GM12864 (cell line): ENCODE results near the gene PRSS36.
"Not testable (repeated sequence)": the region's sequence is repeated elsewhere in the genome, so short reads cannot be mapped to it uniquely, and the experiment has no call there.

ENCODE experiments used
- DNase-seq: peaks from one replicate; pipeline ENCODE4 v3.0.0-alpha.2; 2011; ENCODE audit warnings: low read depth
- H3K4me3 ChIP-seq: 2 replicates; pipeline ENCODE4 v1.5.1; 2011; ENCODE audit warnings: mild to moderate bottlenecking, low read depth, low read length, control low read depth
- CTCF ChIP-seq: IDR thresholded peaks from 2 replicates; pipeline ENCODE4 v1.5.1; 2011; ENCODE audit warnings: low read depth, mild to moderate bottlenecking, moderate library complexity, low read length, control low read depth, inconsistent platforms; ENCODE audit errors: missing control alignments

Gene PRSS36

GRCh38 chr16:31149894-31150890, at the start of gene PRSS36:
TSS of gene PRSS36 (minus strand) at chr16:31150066. CDS start at chr16:31150035, 31 bp downstream.
- DNase-seq, result no peak
- TF ChIP-seq CTCF, result no peak

GRCh38 chr16:31199430-31200041, 49.7 kb upstream of the PRSS36 start:
- TF ChIP-seq CTCF, result no peak
- DNase-seq, result no peak
- H3K4me3 ChIP-seq, result no peak overlapping the region

More at GRCh38 chr16:31149894-31150890, at the start of gene PRSS36:
- no peak within 1 kb of the TSS for H3K4me3 ChIP-seq

DNA sequence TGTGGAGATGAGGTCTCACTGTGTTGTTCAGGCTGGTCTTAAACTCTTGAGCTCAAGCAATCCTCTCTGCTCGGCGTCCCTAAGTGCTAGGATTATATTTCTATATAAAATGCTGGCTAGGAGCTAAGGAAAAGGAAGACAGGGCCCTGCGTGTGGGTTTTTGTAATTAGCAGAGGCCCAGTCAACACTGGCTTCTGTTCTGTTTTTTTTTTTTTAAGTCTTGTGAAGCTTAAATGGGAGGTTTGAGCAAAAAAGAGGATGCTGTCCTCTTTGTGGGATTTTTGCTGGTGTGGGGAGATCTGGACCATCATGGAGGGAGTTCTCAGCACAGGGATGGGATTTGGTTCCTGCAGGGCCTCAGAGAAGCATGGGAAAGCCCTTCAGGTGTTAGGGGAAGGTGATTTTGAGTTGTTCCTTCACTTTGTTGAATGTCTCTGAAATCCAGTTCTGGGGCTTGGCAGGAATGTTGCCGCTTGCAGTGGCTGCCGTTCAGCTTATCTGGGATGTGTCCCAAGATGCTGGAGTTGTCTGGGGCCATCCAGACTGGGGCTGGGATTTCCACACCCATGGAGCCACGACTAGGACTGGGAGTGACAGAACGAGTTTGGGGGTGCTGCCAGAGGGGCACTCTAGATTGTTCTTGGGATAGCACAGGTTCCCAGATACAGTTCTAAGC, 48.5 kb upstream of the PRSS36 start:
- no peak overlapping the region for H3K4me3 ChIP-seq
- no peak for TF ChIP-seq CTCF
- DNase-seq, result no peak

DNA sequence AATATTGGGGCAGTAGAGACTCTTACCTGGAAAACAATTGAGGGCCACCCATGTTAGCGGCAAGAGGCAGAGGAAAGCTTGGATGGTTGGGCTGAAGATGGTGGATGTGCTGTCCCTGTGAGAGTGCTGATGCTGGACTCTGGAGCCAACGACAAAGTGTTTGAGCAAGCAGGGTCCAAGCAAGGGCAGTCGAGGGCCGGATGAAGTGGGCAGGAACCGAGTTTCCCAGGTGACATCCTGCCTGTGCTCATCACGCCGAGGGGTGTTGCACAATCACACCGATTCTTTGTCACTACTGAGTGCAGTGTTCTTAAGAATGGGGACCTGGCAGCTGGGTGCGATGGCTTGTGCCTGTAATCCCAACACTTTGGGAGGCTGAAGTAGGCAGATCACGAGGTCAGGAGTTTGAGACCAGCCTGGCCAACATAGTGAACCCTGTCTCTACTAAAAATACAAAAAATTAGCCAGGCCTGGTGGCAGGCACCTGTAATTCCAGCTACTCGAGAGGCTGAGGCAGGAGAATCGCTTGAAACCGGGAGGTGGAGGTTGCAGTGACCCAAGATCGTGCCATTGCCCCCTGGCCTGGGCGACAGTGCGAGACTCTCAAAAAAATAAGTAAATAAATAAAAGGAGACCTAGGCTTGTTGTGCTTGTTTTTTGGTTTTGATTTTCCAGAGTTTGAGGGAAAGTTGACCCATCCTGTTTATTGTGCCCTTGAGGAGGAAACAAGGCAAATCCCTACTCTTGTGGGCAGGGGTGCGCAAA, 46.6 kb upstream of the PRSS36 start:
- no peak overlapping the region for H3K4me3 ChIP-seq
- TF ChIP-seq CTCF, result no peak
- DNase-seq, result no peak

DNA sequence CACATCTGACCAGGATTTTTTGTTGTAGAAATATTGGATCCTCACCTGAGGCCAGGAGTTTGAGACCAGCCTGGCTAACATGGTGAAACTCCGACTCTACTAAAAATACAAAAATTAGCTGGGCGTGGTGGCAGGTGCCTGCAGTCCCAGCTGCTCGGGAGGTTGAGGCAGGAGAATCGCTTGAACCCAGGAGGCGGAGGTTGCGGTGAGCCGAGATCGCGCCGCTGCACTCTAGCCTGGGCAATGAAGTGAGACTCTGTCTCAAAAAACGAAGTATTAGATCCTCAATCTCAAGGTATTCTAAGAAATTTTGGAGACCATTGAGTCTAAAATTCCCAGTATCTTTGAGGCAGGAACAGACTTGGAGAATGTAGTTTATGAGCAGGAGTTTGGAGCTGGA, 46.0 kb upstream of the PRSS36 start:
- not testable (repeated sequence) for H3K4me3 ChIP-seq, DNase-seq

DNA sequence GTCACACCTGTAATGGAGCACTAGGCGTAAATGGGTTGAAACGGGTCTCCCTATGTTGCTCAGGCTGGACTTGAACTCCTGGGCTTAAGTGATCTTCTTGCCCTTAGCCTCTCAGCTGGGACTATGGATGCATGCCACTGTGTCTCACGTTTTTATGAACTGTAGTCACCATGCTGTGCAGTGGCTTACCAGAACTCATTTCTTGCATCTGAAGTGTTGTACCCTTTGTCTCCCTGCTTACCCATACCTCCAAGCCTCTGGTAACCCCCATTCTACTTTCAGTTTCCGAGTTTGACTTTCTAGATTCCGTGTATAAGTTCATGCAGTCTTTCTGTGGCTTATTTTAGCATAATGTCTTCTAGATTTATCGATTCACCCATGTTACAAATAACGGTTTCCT, 45.0 kb upstream of the PRSS36 start:
- H3K4me3 ChIP-seq, result no peak overlapping the region
- no peak for TF ChIP-seq CTCF
- DNase-seq, result no peak
